VCaP (cell line): ENCODE data around the gene TADA3.

Experiments
- H3K27ac ChIP-seq: fragments of 450-650 bp; 2 replicates; pipeline ENCODE4 v1.5.1; 2017
- CTCF ChIP-seq: fragments of 450-650 bp; conservative IDR thresholded peaks from 2 replicates; pipeline ENCODE4 v1.5.1; 2017; ENCODE audit warnings: mild to moderate bottlenecking, moderate library complexity

TADA3 gene

DNA sequence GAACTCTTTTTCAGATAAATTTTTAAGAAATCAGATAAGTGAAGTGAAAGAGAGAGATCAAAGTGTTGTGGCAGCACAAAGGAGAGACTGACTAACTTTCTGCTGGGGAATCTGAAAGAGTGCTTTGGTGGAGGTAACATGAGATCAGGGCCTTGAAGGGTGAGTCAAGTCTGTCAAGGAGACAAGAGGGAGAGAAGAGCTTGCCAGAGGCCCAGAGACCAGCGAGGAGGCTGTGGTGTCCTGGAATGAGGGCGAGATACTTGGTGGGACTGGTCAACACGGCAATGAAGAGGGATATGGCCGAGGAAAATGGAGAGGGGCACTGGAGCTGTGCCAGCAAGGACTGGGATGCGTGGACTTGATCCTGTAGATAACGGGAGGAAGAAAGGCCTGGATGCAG, 4.6 kb downstream of the TADA3 start:
- H3K27ac ChIP-seq = 0 out of 2 replicates have a peak overlapping the region, but pooled peaks have one; percentile 1
- no peak for TF ChIP-seq CTCF

GRCh38 chr3:9786825-9787669, 5.2 kb downstream of the TADA3 start:
- H3K27ac ChIP-seq = peak overlapping the region; percentile 52; the same call in 1 of the 2 replicates

GRCh38 chr3:9786209-9786739, 6.0 kb downstream of the TADA3 start:
- TF ChIP-seq CTCF = no peak

More at GRCh38 chr3:9786825-9787669, 5.2 kb downstream of the TADA3 start:
- TF ChIP-seq CTCF = peak; percentile 56

DNA sequence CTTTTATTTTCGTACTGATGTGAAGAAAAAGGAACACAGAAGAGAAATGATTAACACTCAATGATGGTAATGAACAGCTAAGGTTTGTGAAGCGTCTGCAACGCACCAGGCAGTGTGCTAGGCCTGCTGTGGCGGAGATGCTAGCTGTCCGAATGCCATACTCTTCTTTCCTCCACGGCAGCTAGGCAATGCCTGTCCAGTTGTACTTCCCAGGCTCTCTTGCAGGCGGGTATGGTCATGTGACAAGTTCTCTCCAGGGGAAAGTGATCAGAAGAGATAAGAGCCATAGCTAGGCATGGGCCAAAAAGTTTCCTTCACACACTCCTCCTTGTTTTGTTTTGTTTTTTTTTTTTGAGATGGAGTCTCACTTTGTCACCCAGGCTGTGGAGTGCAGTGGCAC, 6.7 kb downstream of the TADA3 start:
- H3K27ac ChIP-seq = peak overlapping the region; percentile 52
- TF ChIP-seq CTCF = no peak

More at GRCh38 chr3:9786209-9786739, 6.0 kb downstream of the TADA3 start:
- H3K27ac ChIP-seq = peak overlapping the region; percentile 52

DNA sequence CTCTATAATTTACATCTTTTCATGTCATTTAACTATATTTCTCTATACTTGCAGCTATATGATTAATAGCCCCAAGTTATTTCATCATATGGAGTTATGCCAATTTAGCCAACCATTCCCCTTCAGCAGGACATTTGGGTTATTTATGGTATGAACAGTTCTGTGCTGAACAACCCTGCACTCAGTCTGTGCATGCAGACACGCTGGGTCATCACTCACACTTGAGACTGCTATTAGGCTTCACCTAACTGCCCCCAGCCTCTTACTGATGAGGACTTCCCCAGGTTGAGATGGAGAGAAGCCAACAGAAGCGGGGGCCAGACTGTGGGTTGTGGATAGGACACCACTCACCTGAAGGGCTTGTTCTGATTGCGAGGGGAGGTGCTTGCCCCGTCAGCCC, 7.3 kb downstream of the TADA3 start:
- peak overlapping the region; percentile 52 for H3K27ac ChIP-seq
- no peak for TF ChIP-seq CTCF

GRCh38 chr3:9783954-9784353, 8.3 kb downstream of the TADA3 start:
- H3K27ac ChIP-seq = peak overlapping the region; percentile 34; the same call in 1 of the 2 replicates
- TF ChIP-seq CTCF = no peak

- peak; percentile 46 for TF ChIP-seq CTCF
These were observed 9.5 kb downstream of the TADA3 start for GRCh38 chr3:9782770-9783169.

More at GRCh38 chr3:9782770-9783169, 9.5 kb downstream of the TADA3 start:
- H3K27ac ChIP-seq = peak overlapping the region; percentile 34
